ENCODE measurements around the gene EPC2. TPM values are rescaled to one million over a fixed set of nuclear protein-coding genes. Genes with fewer than 3 reads are reported as not detected.

EPC2 gene
- total and polyA plus RNA-seq, 10 of the 15 experiments (the other 5 are each of a cell fraction or from before 2014, with no cell fraction given): 2.0 to 16.5 (median 10.8) TPM

- TF ChIP-seq ZNF592 (IDR thresholded peaks at IDR 0.05): no peak
- no peak for TF ChIP-seq BRCA1 (IDR thresholded peaks at IDR 0.05; ENCODE audit: low read depth, low read length)
- TF ChIP-seq EP300 (IDR thresholded peaks at IDR 0.05; ENCODE audit: borderline replicate concordance in 1 of 2, control insufficient read depth in 1 of 2, low read depth in 2 of 2, low read length in 2 of 2): peak in 1 of 2 experiments; percentile 69; a peak in 1 of 4 replicates
- TF ChIP-seq ZNF622 (IDR thresholded peaks at IDR 0.05): no peak
- TF ChIP-seq IKZF2 (IDR thresholded peaks at IDR 0.05): peak in 1 of 2 experiments; percentile 54; a peak in 2 of 4 replicates
- no peak for TF ChIP-seq NFYA (IDR thresholded peaks at IDR 0.05; ENCODE audit: borderline replicate concordance, low read depth, low read length)
- TF ChIP-seq ZBED1 (IDR thresholded peaks at IDR 0.05; ENCODE audit: borderline replicate concordance): peak; percentile 71; the same call in 1 of the 2 replicates
- TF ChIP-seq DPF2 (IDR thresholded peaks at IDR 0.05): peak; percentile 31; the same call in 1 of the 2 replicates
- TF ChIP-seq TCF12 (IDR thresholded peaks at IDR 0.05; ENCODE audit: low read depth, low read length): 0 out of 2 replicates have a peak, but pooled peaks have one; percentile 13
- TF ChIP-seq TCF7 (IDR thresholded peaks at IDR 0.05; ENCODE audit: borderline replicate concordance): peak; percentile 40; the same call in 1 of the 2 replicates
- no peak for TF ChIP-seq EGR1 (IDR thresholded peaks at IDR 0.05; ENCODE audit: borderline replicate concordance in 1 of 2, low read depth in 2 of 2, low read length in 2 of 2)
- TF ChIP-seq MEF2A (IDR thresholded peaks at IDR 0.05; ENCODE audit: insufficient read depth, low read depth, low read length): 0 out of 2 replicates have a peak, but pooled peaks have one; percentile 29
- no peak for TF ChIP-seq IKZF1 (conservative IDR thresholded peaks at IDR 0.05)
- TF ChIP-seq NBN (IDR thresholded peaks at IDR 0.05): peak; percentile 45; the same call in 1 of the 2 replicates
- no peak for TF ChIP-seq TARDBP (IDR thresholded peaks at IDR 0.05; ENCODE audit: borderline replicate concordance)
- peak; percentile 61; the same call in 1 of the 2 replicates for TF ChIP-seq FOXM1 (IDR thresholded peaks at IDR 0.05; ENCODE audit: low read depth, low read length)
- TF ChIP-seq JUNB (IDR thresholded peaks at IDR 0.05): peak; percentile 95
- TF ChIP-seq ATF2 (IDR thresholded peaks at IDR 0.05; ENCODE audit: low read length): peak; percentile 83
- no peak for TF ChIP-seq SMARCA5 (IDR thresholded peaks at IDR 0.05)
- TF ChIP-seq TBL1XR1 (IDR thresholded peaks at IDR 0.05; ENCODE audit: low read depth, low read length): peak; percentile 18; the same call in 1 of the 2 replicates
- 0 out of 3 replicates have a peak, but pooled peaks have one; percentile 19 for TF ChIP-seq POU2F2 (IDR thresholded peaks at IDR 0.05; ENCODE audit: borderline replicate concordance, low read depth, low read length)
- TF ChIP-seq BCL11A (IDR thresholded peaks at IDR 0.05; ENCODE audit: low read depth, low read length): peak; percentile 35; the same call in 1 of the 2 replicates
- TF ChIP-seq BCL3 (IDR thresholded peaks at IDR 0.05; ENCODE audit: borderline replicate concordance, insufficient read depth, low read depth, low read length, poor library complexity, severe bottlenecking): peak; percentile 84
- TF ChIP-seq BHLHE40 (IDR thresholded peaks at IDR 0.05; ENCODE audit: borderline replicate concordance in 1 of 2, low read depth in 2 of 2, low read length in 1 of 2): peak; percentile 53 to 64; a peak in 3 of 4 replicates
These were observed 1.1 kb upstream of the EPC2 start (continued) for GRCh38 chr2:148643421-148643820.
